ENCODE measurements around the gene STX1B.

Gene STX1B

GRCh38 chr16:30974348-30974747 is 36.1 kb downstream of the STX1B start:
- FAIRE-seq = no peak

- no peak for FAIRE-seq
These were observed 37.6 kb downstream of the STX1B start for GRCh38 chr16:30972872-30973271.

GRCh38 chr16:30971298-30971697 is 39.1 kb downstream of the STX1B start:
- FAIRE-seq = no peak

GRCh38 chr16:30969246-30969842 is 41.1 kb downstream of the STX1B start:
- FAIRE-seq = no peak

GRCh38 chr16:30967795-30968194 is 42.6 kb downstream of the STX1B start:
- FAIRE-seq = no peak

- FAIRE-seq = no peak
These were observed 44.3 kb downstream of the STX1B start for GRCh38 chr16:30966033-30966619.

- no peak for FAIRE-seq
These were observed 45.0 kb downstream of the STX1B start for GRCh38 chr16:30965436-30965835.

- FAIRE-seq = no peak
These were observed 45.7 kb downstream of the STX1B start for GRCh38 chr16:30964574-30965226.

GRCh38 chr16:30963925-30964511 is 46.4 kb downstream of the STX1B start:
- no peak for FAIRE-seq

- FAIRE-seq = no peak
These were observed 49.1 kb downstream of the STX1B start for GRCh38 chr16:30961384-30961783.

GRCh38 chr16:30958175-30959079 is 52.0 kb downstream of the STX1B start:
- no peak for FAIRE-seq

- FAIRE-seq = no peak
These were observed 52.8 kb downstream of the STX1B start, which contains the start of gene SETD1A for GRCh38 chr16:30957456-30958174. TSS of gene SETD1A (plus strand) at chr16:30957754. CDS start at chr16:30958732, 978 bp downstream.

- FAIRE-seq = no peak
These were observed 53.6 kb downstream of the STX1B start for GRCh38 chr16:30956601-30957455.

- FAIRE-seq = no peak
These were observed 55.4 kb downstream of the STX1B start for GRCh38 chr16:30954993-30955392.

- FAIRE-seq = no peak
These were observed 56.8 kb downstream of the STX1B start for GRCh38 chr16:30953511-30954124.

- no peak for FAIRE-seq
These were observed 57.3 kb downstream of the STX1B start for GRCh38 chr16:30953111-30953510.

GRCh38 chr16:30951750-30952149 is 58.7 kb downstream of the STX1B start:
- FAIRE-seq = no peak

GRCh38 chr16:30951193-30951592 is 59.2 kb downstream of the STX1B start:
- FAIRE-seq = no peak

GRCh38 chr16:30950516-30951065 is 59.8 kb downstream of the STX1B start:
- no peak for FAIRE-seq
